ENCODE measurements around the gene KNTC1. TPM values are rescaled to one million over a fixed set of nuclear protein-coding genes. Genes with fewer than 3 reads are reported as not detected.
"Not testable (repeated sequence)": the region's sequence is repeated elsewhere in the genome, so short reads cannot be mapped to it uniquely, and the experiment has no call there.

The KNTC1 gene
- total RNA-seq, 1 donor = 26.2 TPM

- Histone ChIP-seq H3K4me1 (ENCODE audit: insufficient read depth, low read length) (peaks cover 47% of the 10 kb centered on the region), H3K4me3 (ENCODE audit: low read length) (peak within 1 kb of the TSS; percentile 78), H3K9me3 (ENCODE audit: low read depth, low read length) (no peaks in the 10 kb centered on the region), H3K27me3 (ENCODE audit: insufficient read depth, low read length) (no peaks in the 10 kb centered on the region)
Observed at GRCh38 chr12:122500685-122501488, 26.2 kb upstream of the KNTC1 start, which contains the start of gene ZCCHC8. Gene ZCCHC8 (minus strand): TSS chr12:122500932. CDS start chr12:122500840, 92 bp downstream.

- Histone ChIP-seq H3K9me3 (ENCODE audit: low read depth, low read length) (no peaks in the 10 kb centered on the region), H3K4me1 (ENCODE audit: insufficient read depth, low read length) (peaks cover 46% of the 10 kb centered on the region), H3K27me3 (ENCODE audit: insufficient read depth, low read length) (no peaks in the 10 kb centered on the region), H3K4me3 (ENCODE audit: low read length) (peak overlapping the region; percentile 78)
Observed at GRCh38 chr12:122501489-122501989, 25.5 kb upstream of the KNTC1 start.

GRCh38 chr12:122503147-122503751 lies 23.8 kb upstream of the KNTC1 start:
- Histone ChIP-seq H3K9me3 (ENCODE audit: low read depth, low read length) (no peaks in the 10 kb centered on the region), H3K4me1 (ENCODE audit: insufficient read depth, low read length) (peaks cover 31% of the 10 kb centered on the region), H3K27me3 (ENCODE audit: insufficient read depth, low read length) (no peaks in the 10 kb centered on the region), H3K4me3 (ENCODE audit: low read length) (no peak overlapping the region)

- peaks cover 28% of the 10 kb centered on the region for H3K4me1 ChIP-seq (ENCODE audit: insufficient read depth, low read length)
- no peaks in the 10 kb centered on the region for H3K9me3 ChIP-seq (ENCODE audit: low read depth, low read length)
- no peaks in the 10 kb centered on the region for H3K27me3 ChIP-seq (ENCODE audit: insufficient read depth, low read length)
- no peak overlapping the region for H3K4me3 ChIP-seq (ENCODE audit: low read length)
Observed at GRCh38 chr12:122503783-122504590, 23.1 kb upstream of the KNTC1 start.

- no peak overlapping the region for H3K4me3 ChIP-seq (ENCODE audit: low read length)
Observed at GRCh38 chr12:122505419-122506051, 21.5 kb upstream of the KNTC1 start.

GRCh38 chr12:122506393-122506938 lies 20.6 kb upstream of the KNTC1 start:
- no peaks in the 10 kb centered on the region for H3K27me3 ChIP-seq (ENCODE audit: insufficient read depth, low read length)
- no peak overlapping the region for H3K4me3 ChIP-seq (ENCODE audit: low read length)
- no peaks in the 10 kb centered on the region for H3K9me3 ChIP-seq (ENCODE audit: low read depth, low read length)
- peaks cover 14% of the 10 kb centered on the region for H3K4me1 ChIP-seq (ENCODE audit: insufficient read depth, low read length)

More at GRCh38 chr12:122505419-122506051, 21.5 kb upstream of the KNTC1 start:
- H3K27me3 ChIP-seq (ENCODE audit: insufficient read depth, low read length) = no peaks in the 10 kb centered on the region
- no peaks in the 10 kb centered on the region for H3K9me3 ChIP-seq (ENCODE audit: low read depth, low read length)
- H3K4me1 ChIP-seq (ENCODE audit: insufficient read depth, low read length) = peaks cover 20% of the 10 kb centered on the region

GRCh38 chr12:122508163-122508562 lies 18.9 kb upstream of the KNTC1 start:
- Histone ChIP-seq H3K27me3 (ENCODE audit: insufficient read depth, low read length) (no peaks in the 10 kb centered on the region), H3K9me3 (ENCODE audit: low read depth, low read length) (no peaks in the 10 kb centered on the region), H3K4me3 (ENCODE audit: low read length) (no peak overlapping the region), H3K4me1 (ENCODE audit: insufficient read depth, low read length) (no peaks in the 10 kb centered on the region)

- H3K27me3 ChIP-seq (ENCODE audit: insufficient read depth, low read length); H3K4me3 ChIP-seq (ENCODE audit: low read length); H3K4me1 ChIP-seq (ENCODE audit: insufficient read depth, low read length); H3K9me3 ChIP-seq (ENCODE audit: low read depth, low read length): not testable (repeated sequence)
Observed at GRCh38 chr12:122513028-122513427, 14.0 kb upstream of the KNTC1 start.

GRCh38 chr12:122513660-122514059 lies 13.4 kb upstream of the KNTC1 start:
- H3K9me3 ChIP-seq (ENCODE audit: low read depth, low read length) = no peaks in the 10 kb centered on the region
- H3K4me3 ChIP-seq (ENCODE audit: low read length) = no peak overlapping the region
- no peaks in the 10 kb centered on the region for H3K27me3 ChIP-seq (ENCODE audit: insufficient read depth, low read length)
- no peaks in the 10 kb centered on the region for H3K4me1 ChIP-seq (ENCODE audit: insufficient read depth, low read length)

- H3K4me1 ChIP-seq (ENCODE audit: insufficient read depth, low read length) = no peaks in the 10 kb centered on the region
- no peak overlapping the region for H3K4me3 ChIP-seq (ENCODE audit: low read length)
- no peaks in the 10 kb centered on the region for H3K27me3 ChIP-seq (ENCODE audit: insufficient read depth, low read length)
- no peaks in the 10 kb centered on the region for H3K9me3 ChIP-seq (ENCODE audit: low read depth, low read length)
Observed at GRCh38 chr12:122515275-122515674, 11.8 kb upstream of the KNTC1 start.

- Histone ChIP-seq H3K4me1 (ENCODE audit: insufficient read depth, low read length) (peaks cover 2% of the 10 kb centered on the region), H3K27me3 (ENCODE audit: insufficient read depth, low read length) (no peaks in the 10 kb centered on the region), H3K4me3 (ENCODE audit: low read length) (no peak overlapping the region), H3K9me3 (ENCODE audit: low read depth, low read length) (no peaks in the 10 kb centered on the region)
Observed at GRCh38 chr12:122516544-122517361, 10.3 kb upstream of the KNTC1 start.

- Histone ChIP-seq H3K4me1 (ENCODE audit: insufficient read depth, low read length) (peaks cover 6% of the 10 kb centered on the region), H3K27me3 (ENCODE audit: insufficient read depth, low read length) (no peaks in the 10 kb centered on the region), H3K9me3 (ENCODE audit: low read depth, low read length) (no peaks in the 10 kb centered on the region), H3K4me3 (ENCODE audit: low read length) (no peak overlapping the region)
Observed at GRCh38 chr12:122517877-122518276, 9.2 kb upstream of the KNTC1 start.

- Histone ChIP-seq H3K27me3 (ENCODE audit: insufficient read depth, low read length) (no peaks in the 10 kb centered on the region), H3K4me3 (ENCODE audit: low read length) (no peak overlapping the region), H3K4me1 (ENCODE audit: insufficient read depth, low read length) (peaks cover 15% of the 10 kb centered on the region), H3K9me3 (ENCODE audit: low read depth, low read length) (no peaks in the 10 kb centered on the region)
Observed at GRCh38 chr12:122518908-122519307, 8.1 kb upstream of the KNTC1 start.

- Histone ChIP-seq H3K9me3 (ENCODE audit: low read depth, low read length) (no peaks in the 10 kb centered on the region), H3K4me1 (ENCODE audit: insufficient read depth, low read length) (peaks cover 20% of the 10 kb centered on the region), H3K4me3 (ENCODE audit: low read length) (no peak overlapping the region), H3K27me3 (ENCODE audit: insufficient read depth, low read length) (no peaks in the 10 kb centered on the region)
Observed at GRCh38 chr12:122519418-122519817, 7.6 kb upstream of the KNTC1 start.

Data from mononuclear cell (primary cell).